GM12873 (cell line): ENCODE results near the gene EXOC4.

Experiments used
- TF ChIP-seq, protein P1 (sequence below): IDR thresholded peaks from 2 replicates; pipeline ENCODE4 v1.5.1; 2012; ENCODE audit warnings: low read depth, mild to moderate bottlenecking, moderate library complexity, low read length, control low read depth; ENCODE audit not compliant: insufficient read depth; ENCODE audit errors: missing control alignments

The EXOC4 gene

DNA sequence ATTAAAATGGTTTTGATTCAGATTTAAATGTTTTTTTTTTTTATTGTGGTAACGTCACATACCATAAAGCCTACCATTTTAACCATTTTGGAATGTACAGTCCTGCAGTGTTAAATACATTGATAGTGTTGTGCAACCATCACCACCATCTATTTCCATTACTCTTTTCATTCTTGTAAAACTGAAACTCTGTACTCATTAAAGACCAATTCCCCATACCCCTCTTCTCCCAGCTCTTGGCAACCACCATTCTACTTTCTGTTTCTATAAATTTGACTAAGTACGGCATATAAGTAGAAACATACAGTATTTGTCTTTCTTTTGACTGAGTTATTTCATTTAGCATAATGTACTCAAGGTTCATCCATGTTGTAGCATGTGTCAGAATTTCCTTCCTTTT is 96.2 kb downstream of the EXOC4 start:
- TF ChIP-seq, protein P1, sequence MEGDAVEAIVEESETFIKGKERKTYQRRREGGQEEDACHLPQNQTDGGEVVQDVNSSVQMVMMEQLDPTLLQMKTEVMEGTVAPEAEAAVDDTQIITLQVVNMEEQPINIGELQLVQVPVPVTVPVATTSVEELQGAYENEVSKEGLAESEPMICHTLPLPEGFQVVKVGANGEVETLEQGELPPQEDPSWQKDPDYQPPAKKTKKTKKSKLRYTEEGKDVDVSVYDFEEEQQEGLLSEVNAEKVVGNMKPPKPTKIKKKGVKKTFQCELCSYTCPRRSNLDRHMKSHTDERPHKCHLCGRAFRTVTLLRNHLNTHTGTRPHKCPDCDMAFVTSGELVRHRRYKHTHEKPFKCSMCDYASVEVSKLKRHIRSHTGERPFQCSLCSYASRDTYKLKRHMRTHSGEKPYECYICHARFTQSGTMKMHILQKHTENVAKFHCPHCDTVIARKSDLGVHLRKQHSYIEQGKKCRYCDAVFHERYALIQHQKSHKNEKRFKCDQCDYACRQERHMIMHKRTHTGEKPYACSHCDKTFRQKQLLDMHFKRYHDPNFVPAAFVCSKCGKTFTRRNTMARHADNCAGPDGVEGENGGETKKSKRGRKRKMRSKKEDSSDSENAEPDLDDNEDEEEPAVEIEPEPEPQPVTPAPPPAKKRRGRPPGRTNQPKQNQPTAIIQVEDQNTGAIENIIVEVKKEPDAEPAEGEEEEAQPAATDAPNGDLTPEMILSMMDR: no peak

DNA sequence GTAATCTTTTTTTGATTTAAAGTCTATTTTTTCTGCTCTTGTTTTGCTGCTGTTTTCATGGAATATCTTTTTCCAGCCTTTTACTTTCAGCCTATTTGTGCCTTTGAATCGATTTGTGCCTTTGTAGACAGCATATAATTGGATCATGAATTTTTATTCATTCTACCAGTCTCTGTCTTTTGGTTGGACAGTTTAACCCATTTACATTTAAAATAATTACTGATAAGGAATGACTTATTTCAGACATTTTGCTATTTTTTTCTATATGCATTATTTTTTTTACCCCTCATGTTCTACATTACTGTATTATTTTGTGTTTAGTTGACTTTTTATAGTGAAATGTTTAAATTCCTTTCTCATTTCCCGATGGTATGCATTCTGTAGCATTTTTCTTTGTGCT is 99.6 kb downstream of the EXOC4 start:
- TF ChIP-seq, protein P1: no peak

DNA sequence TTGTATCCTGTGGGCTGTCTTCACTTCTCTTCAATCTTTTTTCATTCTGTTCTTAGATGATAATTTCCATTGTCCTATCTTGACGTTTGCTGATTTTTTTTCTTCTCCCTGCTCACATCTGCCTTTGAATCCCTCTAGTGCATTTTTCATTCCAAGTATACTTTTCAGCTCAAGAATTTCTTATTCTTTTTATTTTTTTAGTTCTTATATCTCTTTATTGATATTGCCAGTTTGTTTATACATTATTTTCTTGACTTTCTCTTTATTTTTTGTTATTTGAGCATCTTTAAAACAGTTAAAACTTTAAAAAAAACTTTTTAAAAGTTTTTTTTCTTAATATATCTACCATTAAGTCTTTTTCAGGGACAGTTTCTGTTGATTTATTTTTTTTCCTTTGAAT is 100.9 kb downstream of the EXOC4 start:
- TF ChIP-seq, protein P1: no peak

DNA sequence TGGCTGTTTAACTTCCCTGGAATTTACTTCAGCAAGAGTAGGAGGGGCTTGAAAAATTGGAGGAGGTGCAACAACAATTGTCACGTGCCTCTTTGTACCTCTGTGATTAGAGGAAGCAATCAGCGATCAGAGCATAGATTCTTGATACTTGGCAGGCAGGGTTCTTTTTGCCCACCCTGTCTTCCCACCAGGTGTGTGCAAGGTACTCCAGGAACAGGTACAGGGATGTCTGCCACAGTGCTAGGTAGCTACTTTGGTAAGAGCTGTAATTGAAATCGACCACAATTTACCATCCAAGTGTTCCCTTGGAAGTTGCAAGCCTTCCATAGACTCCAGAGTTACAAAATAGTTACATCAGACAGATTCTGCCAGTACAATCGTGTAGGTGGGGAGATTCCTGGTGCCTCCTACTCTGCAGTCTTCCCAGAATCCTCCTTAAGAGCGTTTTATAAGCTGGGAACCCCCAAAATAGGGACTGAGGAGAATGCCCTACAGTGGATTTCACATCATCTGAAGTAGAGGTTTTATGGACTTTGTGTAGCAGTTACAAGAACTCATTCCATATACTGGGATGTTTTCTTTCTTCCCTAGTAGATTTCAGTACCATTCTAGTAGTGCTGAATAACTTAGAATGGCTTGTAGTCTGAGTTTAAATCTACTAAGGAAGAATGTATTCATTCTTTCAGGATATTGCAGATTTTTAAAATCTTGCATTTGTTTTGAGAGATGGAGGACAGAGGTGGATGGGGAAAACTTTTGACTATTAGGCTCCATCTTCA is 101.9 kb downstream of the EXOC4 start:
- TF ChIP-seq, protein P1: no peak

DNA sequence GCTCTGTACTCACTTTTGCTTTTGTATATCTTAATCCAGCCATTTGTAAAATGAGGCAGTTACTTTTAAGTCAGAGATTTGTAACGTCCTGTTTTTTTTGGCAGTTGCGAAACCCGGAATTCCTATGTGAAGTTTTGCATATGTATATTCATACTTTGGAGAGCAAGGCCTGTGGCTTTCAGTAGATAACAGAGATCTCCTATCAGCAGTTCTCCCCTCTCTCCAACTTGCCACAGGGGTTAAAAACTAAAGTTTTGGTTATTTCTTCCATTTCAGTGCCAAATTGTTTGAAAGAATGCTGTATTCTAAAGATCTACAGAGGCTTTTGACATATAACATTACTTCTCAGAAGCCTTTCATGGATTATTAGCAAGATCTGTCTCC is 102.4 kb downstream of the EXOC4 start:
- TF ChIP-seq, protein P1: no peak

DNA sequence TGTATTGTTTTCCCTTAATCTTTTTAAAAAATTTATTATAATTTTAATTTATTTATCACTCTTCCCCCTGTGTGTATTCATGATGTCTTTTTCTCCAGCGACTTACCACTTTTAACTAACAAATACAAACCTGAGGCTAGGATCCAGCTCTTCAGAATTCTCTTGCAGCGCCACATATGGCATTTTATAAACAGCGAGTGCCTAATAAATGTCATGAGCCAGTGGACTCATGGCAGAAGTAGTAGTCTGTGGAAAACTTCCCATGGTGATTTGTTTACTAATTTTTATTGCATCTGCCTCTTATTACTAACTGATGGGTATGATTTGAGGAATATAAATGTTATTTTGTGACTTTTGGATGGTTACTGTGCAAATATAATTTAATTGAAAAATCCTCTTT is 102.9 kb downstream of the EXOC4 start:
- TF ChIP-seq, protein P1: no peak

DNA sequence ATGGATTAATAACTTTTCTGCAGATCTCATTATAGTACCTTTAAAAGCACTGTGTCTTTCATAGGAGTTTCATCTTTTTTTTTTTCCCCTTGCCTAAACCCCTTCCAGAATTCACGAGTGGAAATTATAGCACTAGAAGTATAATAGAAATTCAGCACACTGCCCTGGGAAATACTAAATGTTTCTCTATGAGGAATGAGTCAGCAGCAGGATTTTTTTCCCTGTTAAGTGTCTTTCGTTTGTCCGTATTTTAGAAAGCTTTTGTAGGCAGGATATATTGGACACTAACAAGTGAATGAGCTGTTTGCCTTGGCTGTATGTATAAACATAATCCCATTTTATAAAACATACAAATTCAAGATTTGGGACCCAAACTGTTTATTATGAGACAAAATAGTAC is 105.8 kb downstream of the EXOC4 start:
- TF ChIP-seq, protein P1: no peak

DNA sequence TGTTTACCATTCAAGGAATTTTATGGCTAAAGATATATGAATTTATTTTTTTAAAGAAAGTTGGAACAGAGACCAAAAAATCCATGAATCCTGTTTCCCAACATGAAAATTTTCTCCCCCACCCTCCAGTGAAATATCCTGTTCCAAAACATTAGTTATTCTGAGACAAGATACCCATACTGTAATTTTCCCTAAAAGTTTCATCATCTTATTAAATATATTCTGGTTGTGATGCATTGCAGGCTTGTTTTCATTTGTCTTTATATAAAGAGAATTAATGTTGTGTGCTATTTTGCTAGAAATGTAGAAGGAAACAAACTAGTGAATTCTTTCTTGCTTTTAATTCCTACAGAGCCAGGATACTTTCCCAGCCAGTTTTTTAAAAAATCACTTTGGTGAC is 106.6 kb downstream of the EXOC4 start:
- TF ChIP-seq, protein P1: no peak
